ENCODE measurements around the gene SOX1.

GRCh38 chr13:112042496-112042895 is 24.5 kb upstream of the SOX1 start:
- TF ChIP-seq, protein P1, sequence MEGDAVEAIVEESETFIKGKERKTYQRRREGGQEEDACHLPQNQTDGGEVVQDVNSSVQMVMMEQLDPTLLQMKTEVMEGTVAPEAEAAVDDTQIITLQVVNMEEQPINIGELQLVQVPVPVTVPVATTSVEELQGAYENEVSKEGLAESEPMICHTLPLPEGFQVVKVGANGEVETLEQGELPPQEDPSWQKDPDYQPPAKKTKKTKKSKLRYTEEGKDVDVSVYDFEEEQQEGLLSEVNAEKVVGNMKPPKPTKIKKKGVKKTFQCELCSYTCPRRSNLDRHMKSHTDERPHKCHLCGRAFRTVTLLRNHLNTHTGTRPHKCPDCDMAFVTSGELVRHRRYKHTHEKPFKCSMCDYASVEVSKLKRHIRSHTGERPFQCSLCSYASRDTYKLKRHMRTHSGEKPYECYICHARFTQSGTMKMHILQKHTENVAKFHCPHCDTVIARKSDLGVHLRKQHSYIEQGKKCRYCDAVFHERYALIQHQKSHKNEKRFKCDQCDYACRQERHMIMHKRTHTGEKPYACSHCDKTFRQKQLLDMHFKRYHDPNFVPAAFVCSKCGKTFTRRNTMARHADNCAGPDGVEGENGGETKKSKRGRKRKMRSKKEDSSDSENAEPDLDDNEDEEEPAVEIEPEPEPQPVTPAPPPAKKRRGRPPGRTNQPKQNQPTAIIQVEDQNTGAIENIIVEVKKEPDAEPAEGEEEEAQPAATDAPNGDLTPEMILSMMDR (IDR thresholded peaks at IDR 0.05) = no peak
- TF ChIP-seq POLR2A (IDR thresholded peaks at IDR 0.05) = no peak

Measured in ovary (tissue), 3 donors.